HG03108 (cell line): ENCODE measurements around the gene DEFB114.

Source experiments
- ATAC-seq: cut with Tn5 transposase; IDR thresholded peaks from one replicate; pipeline ENCODE4 v1.9.1; 2021; ENCODE audit warnings: moderate library complexity; ENCODE audit not compliant: unreplicated experiment

DEFB114 gene

DNA sequence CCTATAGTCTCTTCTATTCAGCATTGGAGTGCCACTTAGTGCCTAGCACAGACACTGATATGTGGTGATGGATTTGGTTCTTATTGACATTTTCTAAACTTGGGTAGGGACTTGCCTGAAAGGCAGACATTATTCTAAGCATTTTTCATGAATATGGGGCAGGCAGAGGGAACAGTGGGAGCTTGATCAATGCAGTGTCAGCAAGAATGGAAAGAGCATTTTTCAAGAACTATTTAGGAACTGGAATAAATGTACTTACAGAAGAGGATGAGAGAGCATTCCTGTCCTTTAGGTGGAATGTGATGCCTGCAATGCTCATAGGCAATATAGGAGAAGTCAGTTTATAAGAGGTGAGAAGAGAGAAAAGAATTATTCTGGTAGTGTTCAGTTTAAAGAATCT, 26.2 kb downstream of the DEFB114 start:
- ATAC-seq, result no peak

DNA sequence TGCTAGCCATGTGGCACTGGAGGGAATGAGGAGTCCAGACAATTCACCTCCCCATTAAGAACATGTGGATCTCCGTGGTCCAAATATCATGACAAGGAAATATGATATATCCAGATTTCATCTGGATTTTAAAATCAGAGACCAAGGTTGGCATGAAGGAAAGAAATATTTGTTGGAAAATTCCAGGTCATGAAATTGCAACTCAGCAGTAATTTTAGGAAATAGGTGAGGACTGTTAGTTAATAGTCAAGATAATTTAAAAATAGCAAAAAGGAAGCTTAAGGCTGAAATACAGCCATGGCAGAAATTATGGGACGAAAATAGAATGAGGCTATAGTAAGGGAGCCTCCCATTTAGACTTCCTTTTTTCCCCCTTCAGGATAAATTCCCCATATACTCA, 26.9 kb downstream of the DEFB114 start:
- ATAC-seq, result no peak

- ATAC-seq, result no peak
Measured at GRCh38 chr6:49935387-49935786, 28.6 kb downstream of the DEFB114 start.

GRCh38 chr6:49934770-49935169, 29.2 kb downstream of the DEFB114 start:
- ATAC-seq, result no peak

DNA sequence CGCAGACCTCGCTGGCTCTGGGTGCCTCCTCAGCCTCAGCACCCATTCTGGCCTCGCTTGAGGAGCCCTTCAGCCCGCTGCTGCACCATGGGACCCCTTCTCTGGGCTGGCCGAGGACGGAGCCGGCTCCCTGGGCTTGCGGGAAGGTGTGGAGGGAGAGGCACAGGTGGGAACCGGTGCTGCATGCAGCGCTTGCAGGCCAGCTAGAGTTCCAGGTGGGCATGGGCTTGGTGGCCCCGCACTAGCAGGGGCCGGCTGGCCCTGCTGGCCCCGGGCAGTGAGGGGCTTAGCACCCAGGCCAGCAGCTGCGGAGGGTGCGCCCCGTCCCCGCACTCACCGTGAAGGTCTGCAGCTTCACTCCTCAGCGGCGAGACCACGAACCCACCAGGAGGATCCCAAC, 30.4 kb downstream of the DEFB114 start:
- no peak for ATAC-seq

DNA sequence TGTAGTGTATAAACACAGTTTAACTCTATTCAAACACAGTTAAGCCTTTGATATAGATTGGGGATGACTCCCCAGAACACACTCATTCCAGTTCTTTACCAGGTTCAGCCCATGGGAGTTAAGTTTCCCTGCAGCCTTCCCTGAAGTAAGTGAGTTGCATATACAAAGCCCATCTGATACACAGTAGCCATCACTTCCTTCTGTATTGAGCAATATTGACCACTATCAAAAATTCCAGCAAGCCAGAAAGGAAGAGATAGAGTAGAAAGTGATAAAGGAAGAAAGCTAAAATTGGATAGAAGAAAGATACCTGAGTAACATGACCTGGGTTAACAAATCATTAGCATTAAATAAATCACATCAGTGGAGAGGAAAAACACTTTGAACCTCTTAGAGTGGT, 34.6 kb downstream of the DEFB114 start:
- ATAC-seq, result no peak

- no peak for ATAC-seq
Measured at GRCh38 chr6:49923826-49924225, 40.1 kb downstream of the DEFB114 start.

- no peak for ATAC-seq
Measured at GRCh38 chr6:49919935-49920644, 43.9 kb downstream of the DEFB114 start.

- ATAC-seq, result no peak
Measured at GRCh38 chr6:49919261-49919660, 44.7 kb downstream of the DEFB114 start.

DNA sequence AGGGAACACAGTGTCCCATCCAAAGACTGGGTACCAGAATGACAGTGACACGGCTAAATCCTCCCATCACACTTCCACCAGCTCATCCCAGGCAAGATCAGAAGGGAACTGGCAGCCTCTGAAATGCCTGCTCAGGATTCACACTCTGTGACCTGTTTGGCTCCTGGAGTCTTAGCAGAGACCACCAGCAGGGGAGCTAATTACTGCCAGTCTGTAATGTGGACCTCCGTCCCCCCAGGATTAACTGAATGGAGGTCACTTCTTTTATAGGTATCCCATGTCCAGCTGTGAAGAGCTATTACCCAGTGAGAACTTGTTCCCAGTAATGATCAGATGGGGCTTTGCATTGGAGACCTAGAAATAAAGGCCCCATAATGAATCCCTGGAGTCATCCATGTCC, 45.2 kb downstream of the DEFB114 start:
- ATAC-seq, result no peak

- ATAC-seq, result no peak
Measured at GRCh38 chr6:49915035-49915434, 48.9 kb downstream of the DEFB114 start.

DNA sequence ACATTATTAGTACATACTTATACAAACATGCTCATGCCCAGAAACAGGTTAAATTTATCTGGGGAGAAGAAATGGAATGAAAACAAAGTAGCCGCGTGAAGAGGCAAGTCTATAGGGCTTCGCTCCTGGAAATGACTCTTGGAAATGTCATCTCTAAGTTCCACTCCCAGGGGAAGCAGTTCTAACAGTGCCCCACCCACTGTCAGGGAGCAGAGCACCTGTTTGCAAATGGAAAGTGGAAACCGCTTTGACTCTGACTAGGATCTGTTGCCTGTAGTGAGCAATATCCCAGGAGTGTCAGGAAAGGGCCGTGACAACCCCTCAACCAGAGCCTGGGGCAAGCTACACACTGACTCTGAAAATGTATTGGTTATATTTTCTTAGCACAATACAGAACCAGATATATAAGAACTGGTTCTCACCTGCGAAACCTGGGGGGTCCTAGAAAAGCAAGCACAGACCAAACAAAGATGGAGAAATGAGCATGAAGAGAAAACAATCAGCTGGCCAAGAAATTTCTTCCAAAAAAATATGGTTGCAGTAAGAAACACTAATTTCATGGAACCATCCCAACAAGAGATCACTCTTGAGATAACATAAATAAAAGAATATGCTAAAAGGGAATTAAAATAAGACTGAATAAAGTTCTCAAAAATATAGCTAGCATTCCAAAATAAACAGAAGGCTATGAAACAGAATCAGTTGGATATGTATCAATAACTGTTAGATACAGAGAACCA, 50.2 kb downstream of the DEFB114 start:
- ATAC-seq, result no peak

GRCh38 chr6:49912196-49912595, 51.8 kb downstream of the DEFB114 start:
- ATAC-seq, result no peak

DNA sequence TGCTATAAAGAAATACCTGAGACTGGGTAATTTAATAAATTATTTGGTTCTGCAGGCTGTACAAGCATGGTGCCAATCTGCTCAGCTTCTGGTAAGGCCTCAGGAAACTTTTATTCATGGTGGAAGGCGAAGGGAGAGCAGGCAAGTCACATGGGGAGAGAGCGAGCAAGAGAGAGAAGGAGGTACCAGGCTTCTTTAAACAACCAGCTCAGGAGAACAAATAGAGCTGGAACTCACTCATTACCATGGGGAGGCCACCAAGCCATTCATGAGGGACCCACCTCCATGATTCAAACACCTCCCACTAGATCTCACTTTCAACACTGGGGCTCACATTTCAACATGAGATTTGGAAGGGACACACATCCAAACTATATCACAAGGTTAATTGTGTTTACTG, 52.7 kb downstream of the DEFB114 start:
- no peak for ATAC-seq
